Measurements from ENCODE around the gene LRRC55. TPM values are rescaled to one million over a fixed set of nuclear protein-coding genes. Genes with fewer than 3 reads are reported as not detected.
"Not testable (repeated sequence)": the region's sequence is repeated elsewhere in the genome, so short reads cannot be mapped to it uniquely, and the experiment has no call there.

The LRRC55 gene
- total RNA-seq, 1 donor from 2014 or later, result 25.7 TPM

- DNase-seq, result no peak
Measured at GRCh38 chr11:57161351-57161750, 20.4 kb upstream of the LRRC55 start.

- DNase-seq, result no peak
Measured at GRCh38 chr11:57162179-57162898, 19.4 kb upstream of the LRRC55 start.

GRCh38 chr11:57163160-57163868 lies 18.4 kb upstream of the LRRC55 start:
- peak; percentile 57 for DNase-seq

GRCh38 chr11:57164317-57164716 lies 17.4 kb upstream of the LRRC55 start:
- no peak for DNase-seq

GRCh38 chr11:57167125-57167846 lies 14.5 kb upstream of the LRRC55 start:
- DNase-seq, result no peak

- not testable (repeated sequence) for DNase-seq
Measured at GRCh38 chr11:57169732-57170313, 11.9 kb upstream of the LRRC55 start.

- DNase-seq, result no peak
Measured at GRCh38 chr11:57172031-57172430, 9.7 kb upstream of the LRRC55 start.

- no peak for DNase-seq
Measured at GRCh38 chr11:57174656-57175055, 7.1 kb upstream of the LRRC55 start.

- DNase-seq, result no peak
Measured at GRCh38 chr11:57175478-57175877, 6.3 kb upstream of the LRRC55 start.

GRCh38 chr11:57178334-57178733 lies 3.4 kb upstream of the LRRC55 start:
- DNase-seq, result no peak

GRCh38 chr11:57179681-57180080 lies 2.1 kb upstream of the LRRC55 start:
- DNase-seq, result no peak

GRCh38 chr11:57180081-57180561 lies 1.6 kb upstream of the LRRC55 start:
- DNase-seq, result no peak

- no peak for DNase-seq
Measured at GRCh38 chr11:57180964-57181363, 789 bp upstream of the LRRC55 start.

- no peak for DNase-seq
Measured at GRCh38 chr11:57182896-57183295, 1.1 kb downstream of the LRRC55 start.

- no peak for DNase-seq
Measured at GRCh38 chr11:57190548-57190947, 8.8 kb downstream of the LRRC55 start.

- DNase-seq, result no peak
Measured at GRCh38 chr11:57191311-57192219, 9.8 kb downstream of the LRRC55 start.

- no peak for DNase-seq
Measured at GRCh38 chr11:57192316-57192715, 10.6 kb downstream of the LRRC55 start.

GRCh38 chr11:57196596-57196995 lies 14.8 kb downstream of the LRRC55 start:
- DNase-seq, result no peak

GRCh38 chr11:57197762-57198161 lies 16.0 kb downstream of the LRRC55 start:
- DNase-seq, result no peak

- DNase-seq, result no peak
Measured at GRCh38 chr11:57199330-57199729, 17.6 kb downstream of the LRRC55 start.

- DNase-seq, result no peak
Measured at GRCh38 chr11:57200917-57201316, 19.2 kb downstream of the LRRC55 start.

- DNase-seq, result no peak
Measured at GRCh38 chr11:57202281-57202680, 20.5 kb downstream of the LRRC55 start.
